IMR-90 (cell line): ENCODE results near the gene OR1L8. TPM values are rescaled to one million over a fixed set of nuclear protein-coding genes. Genes with fewer than 3 reads are reported as not detected.

Experiments used
- ATAC-seq: fragments of 200-7000 bp; cut with Tn5 transposase; 2 replicates; pipeline ENCODE4 v1.9.1; 2020; ENCODE audit warnings: low read depth, mild to moderate bottlenecking, moderate library complexity
- BruUV-seq: library from RNA; stranded (reverse); fragments of 400-500 nt; replicated peaks from 2 replicates; lab custom pipeline; 2021; lab: Mats Ljungman, UMichigan
- CTCF ChIA-PET: fragments of 300-600 bp; formaldehyde crosslinking; extraction: SDS; loops from one replicate; lab custom pipeline; 2021; ENCODE audit warnings: antibody characterized with exemption; lab: Yijun Ruan, JAX
- POLR2A ChIA-PET: fragments of 300-600 bp; sonication (Branson Sonifier 250); formaldehyde crosslinking; loops from one replicate; lab custom pipeline; 2022; ENCODE audit warnings: antibody characterized with exemption; ENCODE audit not compliant: unreplicated experiment; lab: Charles Lee
- DNase-seq: peaks from one replicate; pipeline ENCODE4 v3.0.0; 2013
- H2AFZ ChIP-seq: replicated peaks from 2 replicates; pipeline ENCODE3; 2013; ENCODE audit warnings: low read length, mild to moderate bottlenecking; ENCODE audit not compliant: poor library complexity
- H2AK5ac ChIP-seq: 2 replicates; pipeline ENCODE4 v1.6.1; 2013; ENCODE audit warnings: low read depth, low read length, inconsistent platforms
- H2AK9ac ChIP-seq: replicated peaks from 2 replicates; pipeline ENCODE3; 2013; ENCODE audit warnings: mild to moderate bottlenecking, low read depth, low read length, moderate library complexity; ENCODE audit not compliant: poor library complexity
- H2BK120ac ChIP-seq: 2 replicates; pipeline ENCODE4 v1.6.1; 2013; ENCODE audit warnings: low read depth, low read length, inconsistent platforms
- H2BK15ac ChIP-seq: 3 replicates; pipeline ENCODE4 v1.6.1; 2013; ENCODE audit warnings: low read depth, low read length, inconsistent platforms
- H2BK20ac ChIP-seq: 2 replicates; pipeline ENCODE4 v1.6.1; 2013; ENCODE audit warnings: low read depth, mild to moderate bottlenecking, inconsistent platforms, low read length, moderate library complexity
- H2BK5ac ChIP-seq: 2 replicates; pipeline ENCODE4 v1.6.1; 2013; ENCODE audit warnings: mild to moderate bottlenecking, low read depth, low read length, inconsistent platforms; ENCODE audit not compliant: poor library complexity, severe bottlenecking
- H3K14ac ChIP-seq: replicated peaks from 2 replicates; pipeline ENCODE4 v1.6.1; 2013; ENCODE audit warnings: low read depth, low read length, inconsistent platforms
- H3K18ac ChIP-seq: 2 replicates; pipeline ENCODE4 v1.6.1; 2013; ENCODE audit warnings: low read depth, low read length, control low read depth
- H3K23ac ChIP-seq: 2 replicates; pipeline ENCODE4 v1.6.1; 2013; ENCODE audit warnings: low read depth, low read length, inconsistent platforms
- H3K27ac ChIP-seq: 2 replicates; pipeline ENCODE4 v1.5.1; 2013; ENCODE audit warnings: mild to moderate bottlenecking, control low read depth, low read length; ENCODE audit not compliant: insufficient read depth
- H3K27me3 ChIP-seq: 2 replicates; pipeline ENCODE4 v1.6.1; 2013; ENCODE audit warnings: low read length; ENCODE audit not compliant: control insufficient read depth, insufficient read depth
- H3K36me3 ChIP-seq: 2 replicates; pipeline ENCODE4 v1.6.1; 2013; ENCODE audit warnings: low read length, mixed read lengths; ENCODE audit not compliant: control insufficient read depth, insufficient read depth
- H3K4ac ChIP-seq: 2 replicates; pipeline ENCODE4 v1.6.1; 2013; ENCODE audit warnings: low read depth, low read length, inconsistent platforms
- H3K4me1 ChIP-seq: 2 replicates; pipeline ENCODE4 v1.6.1; 2013; ENCODE audit warnings: low read length, mixed read lengths; ENCODE audit not compliant: control insufficient read depth, insufficient read depth
- H3K4me2 ChIP-seq: 2 replicates; pipeline ENCODE4 v1.6.1; 2013; ENCODE audit warnings: low read depth, mild to moderate bottlenecking, control low read depth, low read length, moderate library complexity
- H3K4me3 ChIP-seq: 2 replicates; pipeline ENCODE4 v1.5.1; 2013; ENCODE audit warnings: low read depth, mild to moderate bottlenecking, control low read depth, low read length, moderate library complexity; ENCODE audit not compliant: insufficient read depth
- H3K56ac ChIP-seq: 2 replicates; pipeline ENCODE4 v1.6.1; 2013; ENCODE audit warnings: low read length, inconsistent platforms; ENCODE audit not compliant: insufficient read depth; ENCODE audit errors: extremely low read depth
- H3K79me1 ChIP-seq, 2 experiments: 2 replicates each; pipeline ENCODE4 v1.6.1; 2013; ENCODE audit warnings: low read length in 2 of 2, inconsistent platforms in 1 of 2, low read depth in 1 of 2
- H3K9ac ChIP-seq: 2 replicates; pipeline ENCODE4 v1.6.1; 2013; ENCODE audit warnings: low read depth, low read length, control low read depth
- H3K9me1 ChIP-seq: 2 replicates; pipeline ENCODE4 v1.6.1; 2013; ENCODE audit warnings: low read length, inconsistent platforms; ENCODE audit not compliant: insufficient read depth
- H3K9me3 ChIP-seq: 2 replicates; pipeline ENCODE4 v1.6.1; 2013; ENCODE audit warnings: low read length; ENCODE audit not compliant: control insufficient read depth, insufficient read depth
- H4K20me1 ChIP-seq: 2 replicates; pipeline ENCODE4 v1.6.1; 2013; ENCODE audit warnings: low read length, inconsistent platforms; ENCODE audit not compliant: insufficient read depth
- H4K5ac ChIP-seq: 2 replicates; pipeline ENCODE4 v1.6.1; 2013; ENCODE audit warnings: mild to moderate bottlenecking, low read depth, low read length, control low read depth
- H4K8ac ChIP-seq, 2 experiments: 2 replicates each; pipeline ENCODE4 v1.6.1; 2013; ENCODE audit warnings: low read depth in 2 of 2, low read length in 2 of 2, control low read depth in 1 of 2, inconsistent platforms in 1 of 2
- H4K91ac ChIP-seq: 2 replicates; pipeline ENCODE4 v1.6.1; 2013; ENCODE audit warnings: low read depth, low read length, inconsistent platforms; ENCODE audit not compliant: insufficient read depth
- CHD1 ChIP-seq: IDR thresholded peaks from 2 replicates; pipeline ENCODE4 v1.6.1; 2012; ENCODE audit warnings: low read depth, low read length, improper control_type of control experiment
- MXI1 ChIP-seq: IDR thresholded peaks from 2 replicates; pipeline ENCODE4 v1.6.1; 2012; ENCODE audit warnings: low read depth, mild to moderate bottlenecking, low read length, moderate library complexity, borderline replicate concordance
- POLR2A ChIP-seq: IDR thresholded peaks from 2 replicates; pipeline ENCODE4 v1.6.1; 2012; ENCODE audit warnings: mild to moderate bottlenecking, low read depth, low read length
- RFX5 ChIP-seq: IDR thresholded peaks from 2 replicates; pipeline ENCODE4 v1.8.0; 2012; ENCODE audit warnings: low read depth, mild to moderate bottlenecking, low read length, moderate library complexity
- WGBS, 2 experiments: methylation state at CpG; one replicate each; pipeline versions ENCODE4 v1.1.5 to v1.1.7; 2013; ENCODE audit warnings: missing lambda C conversion rate in 2 of 2; ENCODE audit not compliant: insufficient read length in 1 of 2; ENCODE audit errors: extremely low coverage in 2 of 2; 5-methylcytosine and 5-hydroxymethylcytosine counted together
- dilution Hi-C: fragments of 300-500 bp; cut with HindIII; formaldehyde crosslinking; loops from one replicate; pipeline ENCODE4 v1.14.3; 2018; ENCODE audit warnings: low sequenced_read_pairs; ENCODE audit not compliant: unreplicated experiment
- in situ Hi-C: fragments of 300-500 bp; cut with MboI; formaldehyde crosslinking; loops from 3 replicates; pipeline ENCODE4 v1.14.3; 2019; ENCODE audit warnings: low sequenced_read_pairs, inconsistent platforms, mixed read lengths
- intact Hi-C: fragments of 100-400 bp; cut with micrococcal nuclease; formaldehyde crosslinking; loops from 2 replicates; pipeline ENCODE4 v1.10.0; 2022
- polyA plus RNA-seq, 3 experiments: library from polyadenylated mRNA; depleted of rRNA; stranded (reverse); fragments of >200 nt; gene quantifications; 2 replicates each; pipeline ENCODE4 v1.2.3, GENCODE V29; 2012; ENCODE audit warnings: low replicate concordance in 1 of 3
- total RNA-seq: library from RNA; depleted of rRNA; stranded (reverse); fragments of >200 nt; gene quantifications from 2 replicates; pipeline ENCODE4 v1.2.3, GENCODE V29; 2012
- TF ChIP-seq, protein P1 (sequence below): fragments of 150-350 bp; IDR thresholded peaks from 2 replicates; pipeline ENCODE4 v1.6.1; 2017; ENCODE audit warnings: mild to moderate bottlenecking, antibody characterized with exemption, low read length, low read depth

The OR1L8 gene
- total and polyA plus RNA-seq, 2 of the 4 experiments (the other 2 are of a cell fraction) = not detected

DNA sequence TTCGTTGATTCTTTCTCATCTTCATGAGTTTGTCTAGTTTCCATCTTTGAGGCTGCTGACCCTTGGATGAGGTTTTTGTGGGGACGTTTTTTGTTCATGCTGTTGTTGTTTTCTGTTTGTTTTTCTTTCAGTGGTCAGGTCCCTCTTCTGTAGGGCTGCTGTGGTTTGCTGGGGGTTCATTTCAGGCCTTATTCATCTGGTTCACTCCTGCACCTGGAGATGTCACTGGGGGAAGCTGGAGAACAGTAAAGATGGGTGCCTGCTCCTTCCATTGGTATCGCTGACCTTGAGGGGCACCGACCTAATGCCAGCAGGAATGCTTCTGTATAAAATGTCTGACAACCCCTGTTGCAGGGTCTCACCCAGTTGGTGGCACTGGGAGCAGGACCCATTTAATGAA lies 21.7 kb downstream of the OR1L8 start:
- H4K20me1 ChIP-seq = no peaks in the 10 kb centered on the region
- BruUV-seq = no TSS peak
- in situ Hi-C loops (no loop called here), dilution Hi-C loops (no loop called here), intact Hi-C loops (no loop called here)
- H3K9me3 ChIP-seq = no peaks in the 10 kb centered on the region
- H3K4me3 ChIP-seq = no peak overlapping the region
- no peak overlapping the region for H3K4ac ChIP-seq
- no peaks in the 10 kb centered on the region for H3K9me1 ChIP-seq
- CTCF ChIA-PET = no interaction called here
- no peak overlapping the region for H4K8ac ChIP-seq
- H3K23ac ChIP-seq = no peak overlapping the region
- H2AK5ac ChIP-seq = no peak overlapping the region
- H3K18ac ChIP-seq = no peak overlapping the region
- no peaks in the 10 kb centered on the region for H3K36me3 ChIP-seq
- H3K4me2 ChIP-seq = no peak overlapping the region
- TF ChIP-seq, protein P1, sequence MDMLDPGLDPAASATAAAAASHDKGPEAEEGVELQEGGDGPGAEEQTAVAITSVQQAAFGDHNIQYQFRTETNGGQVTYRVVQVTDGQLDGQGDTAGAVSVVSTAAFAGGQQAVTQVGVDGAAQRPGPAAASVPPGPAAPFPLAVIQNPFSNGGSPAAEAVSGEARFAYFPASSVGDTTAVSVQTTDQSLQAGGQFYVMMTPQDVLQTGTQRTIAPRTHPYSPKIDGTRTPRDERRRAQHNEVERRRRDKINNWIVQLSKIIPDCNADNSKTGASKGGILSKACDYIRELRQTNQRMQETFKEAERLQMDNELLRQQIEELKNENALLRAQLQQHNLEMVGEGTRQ = no peak
- TF ChIP-seq CHD1 (no peak), POLR2A (no peak), RFX5 (no peak), MXI1 (no peak)
- H3K14ac ChIP-seq = no peak overlapping the region
- no peaks in the 10 kb centered on the region for H3K79me1 ChIP-seq
- H2AK9ac ChIP-seq = no peak overlapping the region
- no peak overlapping the region for H2BK20ac ChIP-seq
- H2BK5ac ChIP-seq = no peak overlapping the region
- ATAC-seq (no peak), DNase-seq (no peak)
- H3K4me1 ChIP-seq = no peaks in the 10 kb centered on the region
- no peak overlapping the region for H3K9ac ChIP-seq
- H2AFZ ChIP-seq = no peak overlapping the region
- no peak overlapping the region for H4K5ac ChIP-seq
- H3K56ac ChIP-seq = no peak overlapping the region
- H3K27me3 ChIP-seq = peaks cover 3% of the 10 kb centered on the region; the same call in 1 of the 2 replicates
- POLR2A ChIA-PET = no interaction called here
- H4K91ac ChIP-seq = no peak overlapping the region
- no peak overlapping the region for H2BK120ac ChIP-seq
- 74% methylated on average over 3 of the region's 4 CpGs; no CpG with 5 or more reads in 1 of the 2 experiments for WGBS, 2 experiments
- H2BK15ac ChIP-seq = no peak overlapping the region
- H3K27ac ChIP-seq = no peak overlapping the region
